CD14-positive monocyte (primary cell): Measurements from ENCODE around the gene FOXP1. TPM values are rescaled to one million over a fixed set of nuclear protein-coding genes. Genes with fewer than 3 reads are reported as not detected.

ENCODE experiments used
- DNase-seq, 3 donors: peaks; one replicate each; pipeline ENCODE4 v3.0.0-alpha.2; 2011 to 2022
- H2AFZ ChIP-seq: 2 replicates; pipeline ENCODE4 v1.6.0; 2012; ENCODE audit warnings: mild to moderate bottlenecking, low read depth, low read length, inconsistent platforms; ENCODE audit not compliant: insufficient read depth, poor library complexity, severe bottlenecking
- H3K27ac ChIP-seq, 2 donors: 1 replicate in 1 of 2; 2 replicates in 1 of 2; pipeline ENCODE4 v1.5.1; 2012 to 2013; ENCODE audit warnings: low read length in 2 of 2, control low read depth in 1 of 2, inconsistent platforms in 1 of 2, low read depth in 1 of 2, mild to moderate bottlenecking in 1 of 2
- H3K27me3 ChIP-seq, 2 donors: one replicate each; pipeline versions ENCODE4 v1.6.0 to v1.6.1; 2011 to 2013; ENCODE audit warnings: low read length in 2 of 2; ENCODE audit not compliant: control insufficient read depth in 2 of 2, insufficient read depth in 2 of 2
- H3K36me3 ChIP-seq, 2 donors: replicated peaks in 1 of 2; 1 replicate in 1 of 2; 2 replicates in 1 of 2; pipeline versions ENCODE4 v1.5.1 to v1.6.1; 2012 to 2013; ENCODE audit warnings: low read length in 2 of 2, control low read depth in 1 of 2, inconsistent platforms in 1 of 2, mild to moderate bottlenecking in 1 of 2; ENCODE audit not compliant: insufficient read depth in 2 of 2, control insufficient read depth in 1 of 2
- H3K4me1 ChIP-seq, 2 donors: 1 replicate in 1 of 2; 2 replicates in 1 of 2; pipeline versions ENCODE4 v1.5.1 to v1.6.1; 2012 to 2013; ENCODE audit warnings: low read length in 2 of 2, control low read depth in 1 of 2, inconsistent platforms in 1 of 2, mild to moderate bottlenecking in 1 of 2, moderate library complexity in 1 of 2; ENCODE audit not compliant: insufficient read depth in 2 of 2, control insufficient read depth in 1 of 2
- H3K4me2 ChIP-seq: replicated peaks from 2 replicates; pipeline ENCODE3; 2012; ENCODE audit warnings: low read length, moderate library complexity, mild to moderate bottlenecking; ENCODE audit not compliant: poor library complexity, severe bottlenecking; ENCODE audit errors: extremely low read depth
- H3K4me3 ChIP-seq, 3 experiments: fragments of 200-600 bp in 1 of 3; sonication (generic) in 1 of 3; replicated peaks in 1 of 3; 1 replicate in 2 of 3; 2 replicates in 1 of 3; pipeline ENCODE4 v1.5.1; 2011 to 2013; ENCODE audit warnings: low read length in 3 of 3, mild to moderate bottlenecking in 3 of 3, control low read depth in 2 of 3, low read depth in 2 of 3, inconsistent platforms in 1 of 3, moderate library complexity in 1 of 3
- H3K79me2 ChIP-seq: 2 replicates; pipeline ENCODE4 v1.6.0; 2012; ENCODE audit warnings: mild to moderate bottlenecking, control low read depth, inconsistent platforms, low read length, moderate library complexity; ENCODE audit not compliant: insufficient read depth
- H3K9ac ChIP-seq: 2 replicates; pipeline ENCODE4 v1.6.0; 2017; ENCODE audit warnings: low read length, mild to moderate bottlenecking; ENCODE audit not compliant: insufficient read depth, poor library complexity, severe bottlenecking
- H3K9me3 ChIP-seq, 2 donors: replicated peaks in 1 of 2; 1 replicate in 1 of 2; 2 replicates in 1 of 2; pipeline versions ENCODE4 v1.5.1 to v1.6.1; 2012 to 2013; ENCODE audit warnings: low read length in 2 of 2, control low read depth in 1 of 2; ENCODE audit not compliant: control insufficient read depth in 1 of 2, insufficient read depth in 1 of 2
- H4K20me1 ChIP-seq: 2 replicates; pipeline ENCODE4 v1.6.0; 2012; ENCODE audit warnings: mild to moderate bottlenecking, low read length, control low read depth, moderate library complexity; ENCODE audit not compliant: insufficient read depth
- H3K27ac Mint-ChIP-seq, 7 donors: one replicate each; pipeline ENCODE4 v1.8.0; 2020; ENCODE audit warnings: mild to moderate bottlenecking in 7 of 7, mixed read lengths in 7 of 7, moderate library complexity in 6 of 7, inconsistent platforms in 2 of 7
- H3K27me3 Mint-ChIP-seq, 3 donors: one replicate each; pipeline ENCODE4 v1.8.0; 2021 to 2022; ENCODE audit warnings: low read depth in 3 of 3, mild to moderate bottlenecking in 3 of 3, mixed read lengths in 3 of 3, moderate library complexity in 3 of 3, inconsistent platforms in 1 of 3
- H3K36me3 Mint-ChIP-seq, 2 donors: one replicate each; pipeline ENCODE4 v1.8.0; 2020; ENCODE audit warnings: mixed read lengths in 2 of 2, inconsistent platforms in 1 of 2, mild to moderate bottlenecking in 1 of 2
- H3K4me1 Mint-ChIP-seq: one replicate; pipeline ENCODE4 v1.8.0; 2020; ENCODE audit warnings: mild to moderate bottlenecking, mixed read lengths
- H3K4me3 Mint-ChIP-seq, 2 donors: one replicate each; pipeline ENCODE4 v1.8.0; 2020; ENCODE audit warnings: mild to moderate bottlenecking in 2 of 2, mixed read lengths in 2 of 2, moderate library complexity in 1 of 2
- H3K9me3 Mint-ChIP-seq, 7 donors: one replicate each; pipeline ENCODE4 v1.8.0; 2020 to 2022; ENCODE audit warnings: mixed read lengths in 7 of 7, mild to moderate bottlenecking in 6 of 7, moderate library complexity in 6 of 7, inconsistent platforms in 2 of 7
- CTCF ChIP-seq: fragments of 200-600 bp; IDR thresholded peaks from one replicate; pipeline ENCODE4 v1.8.0; 2022; ENCODE audit warnings: antibody characterized with exemption, mild to moderate bottlenecking
- WGBS: methylation state at CpG from one replicate; pipeline ENCODE4 v1.1.5; 2013; ENCODE audit warnings: missing lambda C conversion rate; ENCODE audit not compliant: insufficient coverage; 5-methylcytosine and 5-hydroxymethylcytosine counted together
- intact Hi-C, 2 donors: fragments of 100-400 bp; cut with micrococcal nuclease; formaldehyde crosslinking; loops; one replicate each; pipeline versions ENCODE4 v1.15.0 to v1.15.1; 2023
- polyA plus RNA-seq, 3 donors: library from polyadenylated mRNA; depleted of rRNA in 1 of 3; unstranded in 2 of 3; stranded (reverse) in 1 of 3; fragments of 300-500 nt in 2 of 3; fragments of >200 nt in 1 of 3; fragmentation: Illumina TruSeq in 2 of 3; gene quantifications; 1 replicate in 2 of 3; 2 replicates in 1 of 3; pipeline ENCODE4 v1.2.3, GENCODE V29; 2012 to 2021

FOXP1 gene
- polyA plus RNA-seq, 3 donors: 25.7 to 42.6 (median 27.8) TPM

GRCh38 chr3:71389191-71389590 is 194.3 kb downstream of the FOXP1 start:
- H3K4me3 Mint-ChIP-seq: no peak overlapping the region
- Histone ChIP-seq H3K4me3 (peak overlapping the region in 1 of 3 experiments; percentile 53), H3K4me2 (peak overlapping the region; percentile 65), H3K4me1 (peaks cover 57 to 62% of the 10 kb centered on the region in 2 donors), H3K27me3 (no peaks in the 10 kb centered on the region), H3K79me2 (peaks cover 91% of the 10 kb centered on the region), H3K9ac (no peak overlapping the region), H4K20me1 (peaks cover 42% of the 10 kb centered on the region), H2AFZ (no peak overlapping the region), H3K9me3 (no peaks in the 10 kb centered on the region), H3K27ac (peak overlapping the region in 1 of 2 donors; percentile 86), H3K36me3 (no peaks in the 10 kb centered on the region)
- H3K27ac Mint-ChIP-seq: peak overlapping the region in 1 of 7 donors; percentile 25
- peaks cover 0 to 2% (median 0%) of the 10 kb centered on the region in 3 donors for H3K27me3 Mint-ChIP-seq
- no peaks in the 10 kb centered on the region for H3K9me3 Mint-ChIP-seq
- intact Hi-C loops: no loop called here
- peaks cover 2 to 7% of the 10 kb centered on the region in 2 donors for H3K36me3 Mint-ChIP-seq
- WGBS: 20% methylated on average over 1 of the region's 10 CpGs
- peaks cover 70% of the 10 kb centered on the region for H3K4me1 Mint-ChIP-seq
- no peak for DNase-seq
- no peak for TF ChIP-seq CTCF

GRCh38 chr3:71388535-71389120 is 194.9 kb downstream of the FOXP1 start:
- Mint-ChIP-seq H3K27me3 (peaks cover 0 to 2% (median 0%) of the 10 kb centered on the region in 3 donors), H3K4me3 (peak overlapping the region in 1 of 2 donors; percentile 60), H3K36me3 (peaks cover 2 to 4% of the 10 kb centered on the region in 2 donors), H3K27ac (peak overlapping the region in 6 of 7 donors; percentile 18 to 83 (median 42)), H3K4me1 (peaks cover 66% of the 10 kb centered on the region), H3K9me3 (no peaks in the 10 kb centered on the region)
- peaks cover 43% of the 10 kb centered on the region for H4K20me1 ChIP-seq
- H3K36me3 ChIP-seq: no peaks in the 10 kb centered on the region
- peak in 1 of 3 donors; percentile 37 for DNase-seq
- peak overlapping the region; percentile 38 for H3K4me2 ChIP-seq
- H3K4me1 ChIP-seq: peaks cover 56 to 62% of the 10 kb centered on the region in 2 donors
- H3K27me3 ChIP-seq: no peaks in the 10 kb centered on the region
- TF ChIP-seq CTCF: no peak
- no peaks in the 10 kb centered on the region for H3K9me3 ChIP-seq
- H3K4me3 ChIP-seq: peak overlapping the region in 1 of 3 experiments; percentile 42
- H2AFZ ChIP-seq: no peak overlapping the region
- H3K79me2 ChIP-seq: peaks cover 91% of the 10 kb centered on the region
- WGBS: no CpG with 5 or more reads among the region's 6 CpGs
- intact Hi-C loops: no loop called here
- H3K27ac ChIP-seq: no peak overlapping the region
- no peak overlapping the region for H3K9ac ChIP-seq
